Breast epithelium (tissue), 4 donors: ENCODE measurements around the gene RNU2-63P. TPM values are rescaled to one million over a fixed set of nuclear protein-coding genes. Genes with fewer than 3 reads are reported as not detected.
"Not testable (repeated sequence)": the region's sequence is repeated elsewhere in the genome, so short reads cannot be mapped to it uniquely, and the experiment has no call there.

Experiments used
- DNase-seq, 2 donors: peaks; one replicate each; pipeline ENCODE4 v3.0.0-alpha.2; 2019; ENCODE audit warnings: low spot score in 2 of 2
- H3K27ac ChIP-seq, 2 donors: fragments of 200-600 bp; sonication (generic) in 1 of 2; one replicate each; pipeline ENCODE4 v1.5.1; 2016 to 2019; ENCODE audit warnings: mild to moderate bottlenecking in 1 of 2
- H3K27me3 ChIP-seq, 2 donors: fragments of 200-600 bp; sonication (generic) in 1 of 2; one replicate each; pipeline versions ENCODE4 v1.5.1 to v1.6.0; 2017 to 2019; ENCODE audit warnings: control low read depth in 1 of 2, mild to moderate bottlenecking in 1 of 2
- H3K36me3 ChIP-seq: fragments of 200-600 bp; one replicate; pipeline ENCODE4 v1.5.1; 2019
- H3K4me1 ChIP-seq, 2 donors: fragments of 200-600 bp; sonication (generic); one replicate each; pipeline ENCODE4 v1.5.1; 2016 to 2019; ENCODE audit warnings: control low read depth in 1 of 2
- H3K4me3 ChIP-seq, 3 donors: fragments of 200-600 bp; sonication (generic); 1 replicate in 2 of 3; 2 replicates in 1 of 3; pipeline ENCODE4 v1.5.1; 2016 to 2019; ENCODE audit warnings: mild to moderate bottlenecking in 3 of 3, moderate library complexity in 2 of 3
- H3K9me3 ChIP-seq, 2 donors: fragments of 200-600 bp; sonication (generic) in 1 of 2; one replicate each; pipeline ENCODE4 v1.5.1; 2016 to 2019; ENCODE audit warnings: control low read depth in 1 of 2
- POLR2A ChIP-seq: fragments of 450-650 bp; IDR thresholded peaks from one replicate; pipeline ENCODE4 v1.6.1; 2016; ENCODE audit warnings: antibody characterized with exemption, mild to moderate bottlenecking, moderate library complexity
- POLR2AphosphoS5 ChIP-seq, 3 donors: sonication (generic); formaldehyde crosslinking; IDR thresholded peaks; one replicate each; pipeline ENCODE4 v1.6.1; 2017; ENCODE audit warnings: antibody characterized with exemption in 3 of 3
- intact Hi-C: fragments of 100-400 bp; cut with DNase I; formaldehyde crosslinking; loops from one replicate; pipeline ENCODE4 v1.15.1; 2023; ENCODE audit warnings: low total_unique reads
- total RNA-seq, 3 donors: library from RNA; depleted of rRNA; stranded (reverse); fragments of >200 nt; gene quantifications; one replicate each; pipeline ENCODE4 v1.1.0, GENCODE V29; 2016
- TF ChIP-seq, protein P1 (sequence below), 3 donors: fragments of 450-650 bp; IDR thresholded peaks; one replicate each; pipeline ENCODE4 v1.5.1; 2016 to 2017; ENCODE audit warnings: antibody characterized with exemption in 3 of 3, mild to moderate bottlenecking in 3 of 3, moderate library complexity in 3 of 3

RNU2-63P gene
- total RNA-seq, 3 donors from 2014 or later = not detected

DNA sequence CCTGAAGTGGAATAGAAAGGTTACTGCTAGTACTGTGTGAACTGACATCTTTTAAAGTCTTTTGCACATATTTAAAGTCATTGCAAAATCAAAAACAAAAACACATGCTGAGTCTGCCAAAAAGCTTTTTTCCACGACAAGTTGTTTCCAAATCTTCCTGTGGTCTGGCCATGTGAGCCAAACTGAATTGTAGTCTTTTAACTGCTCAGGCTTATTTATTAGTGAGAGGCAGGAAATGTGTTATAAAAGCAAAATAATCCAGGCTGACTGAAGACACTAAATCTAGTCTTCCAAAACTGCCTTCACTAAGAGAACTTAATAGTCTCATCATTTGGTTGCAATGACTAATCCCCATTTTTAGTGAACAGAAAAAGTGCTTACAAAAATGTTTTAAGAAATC is 36.9 kb upstream of the RNU2-63P start:
- Histone ChIP-seq H3K4me3 (peak overlapping the region in 1 of 3 donors; percentile 74), H3K27ac (peak overlapping the region; percentile 94 to 99), H3K27me3 (no peaks in the 10 kb centered on the region), H3K9me3 (no peaks in the 10 kb centered on the region), H3K36me3 (no peaks in the 10 kb centered on the region), H3K4me1 (peaks cover 0 to 4% of the 10 kb centered on the region in 2 donors)
- intact Hi-C loops = no loop called here
- no peak for DNase-seq
- TF ChIP-seq POLR2A = no peak
- TF ChIP-seq, protein P1, sequence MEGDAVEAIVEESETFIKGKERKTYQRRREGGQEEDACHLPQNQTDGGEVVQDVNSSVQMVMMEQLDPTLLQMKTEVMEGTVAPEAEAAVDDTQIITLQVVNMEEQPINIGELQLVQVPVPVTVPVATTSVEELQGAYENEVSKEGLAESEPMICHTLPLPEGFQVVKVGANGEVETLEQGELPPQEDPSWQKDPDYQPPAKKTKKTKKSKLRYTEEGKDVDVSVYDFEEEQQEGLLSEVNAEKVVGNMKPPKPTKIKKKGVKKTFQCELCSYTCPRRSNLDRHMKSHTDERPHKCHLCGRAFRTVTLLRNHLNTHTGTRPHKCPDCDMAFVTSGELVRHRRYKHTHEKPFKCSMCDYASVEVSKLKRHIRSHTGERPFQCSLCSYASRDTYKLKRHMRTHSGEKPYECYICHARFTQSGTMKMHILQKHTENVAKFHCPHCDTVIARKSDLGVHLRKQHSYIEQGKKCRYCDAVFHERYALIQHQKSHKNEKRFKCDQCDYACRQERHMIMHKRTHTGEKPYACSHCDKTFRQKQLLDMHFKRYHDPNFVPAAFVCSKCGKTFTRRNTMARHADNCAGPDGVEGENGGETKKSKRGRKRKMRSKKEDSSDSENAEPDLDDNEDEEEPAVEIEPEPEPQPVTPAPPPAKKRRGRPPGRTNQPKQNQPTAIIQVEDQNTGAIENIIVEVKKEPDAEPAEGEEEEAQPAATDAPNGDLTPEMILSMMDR (IDR thresholded peaks at IDR 0.05) = no peak
- peak in 2 of 3 donors; percentile 13 to 26 for TF ChIP-seq POLR2AphosphoS5 (IDR thresholded peaks at IDR 0.05)

DNA sequence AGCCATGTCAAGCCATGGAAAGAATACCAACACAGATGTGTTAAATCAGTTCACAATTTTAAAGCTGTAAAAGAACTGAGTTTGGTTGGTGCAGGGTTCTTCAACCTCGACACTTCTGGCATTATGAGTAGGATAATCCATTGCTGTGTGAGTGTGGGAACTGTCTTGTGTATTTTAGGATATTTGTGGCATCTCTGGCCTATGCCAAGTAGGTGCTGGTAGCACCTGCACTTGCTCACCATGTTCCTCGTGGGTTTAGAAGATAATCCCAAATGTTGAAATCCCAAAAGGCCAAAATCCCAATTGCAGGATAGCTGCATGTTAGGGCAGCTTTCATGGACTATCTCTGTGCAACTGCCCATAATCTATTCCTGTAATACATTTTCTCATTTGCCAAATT is 35.4 kb upstream of the RNU2-63P start:
- Histone ChIP-seq H3K27ac (peak overlapping the region in 1 of 2 donors; percentile 22), H3K27me3 (no peaks in the 10 kb centered on the region), H3K4me1 (peaks cover 0 to 4% of the 10 kb centered on the region in 2 donors), H3K36me3 (no peaks in the 10 kb centered on the region), H3K4me3 (no peak overlapping the region), H3K9me3 (no peaks in the 10 kb centered on the region)
- TF ChIP-seq, protein P1 (IDR thresholded peaks at IDR 0.05) = no peak
- no peak for TF ChIP-seq POLR2A
- no peak for TF ChIP-seq POLR2AphosphoS5 (IDR thresholded peaks at IDR 0.05)
- intact Hi-C loops = no loop called here
- DNase-seq = no peak

DNA sequence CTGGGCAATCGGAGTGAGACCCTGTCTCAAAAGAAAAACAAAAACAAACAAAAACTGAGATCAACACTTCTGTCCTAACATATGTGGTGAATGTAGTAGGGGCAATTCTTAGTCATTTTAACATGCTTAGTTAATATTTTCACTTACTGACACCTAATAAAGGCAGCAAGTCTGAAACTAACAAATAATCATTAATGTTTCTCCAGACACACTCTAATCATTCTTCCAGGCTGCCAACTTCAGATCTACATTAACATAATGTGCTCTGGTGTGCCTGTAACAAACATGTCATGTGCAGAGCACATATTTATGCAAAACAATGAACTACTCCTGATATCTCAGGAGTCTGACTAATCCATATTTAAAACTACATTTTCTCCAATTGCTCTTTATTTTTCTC is 33.3 kb upstream of the RNU2-63P start:
- Histone ChIP-seq H3K36me3 (no peaks in the 10 kb centered on the region), H3K4me1 (peaks cover 0 to 4% of the 10 kb centered on the region in 2 donors), H3K4me3 (no peak overlapping the region), H3K9me3 (no peaks in the 10 kb centered on the region), H3K27ac (no peak overlapping the region), H3K27me3 (no peaks in the 10 kb centered on the region)
- no peak for DNase-seq
- TF ChIP-seq POLR2AphosphoS5 (IDR thresholded peaks at IDR 0.05) = no peak
- no peak for TF ChIP-seq POLR2A
- TF ChIP-seq, protein P1 (IDR thresholded peaks at IDR 0.05) = no peak
- intact Hi-C loops = no loop called here

DNA sequence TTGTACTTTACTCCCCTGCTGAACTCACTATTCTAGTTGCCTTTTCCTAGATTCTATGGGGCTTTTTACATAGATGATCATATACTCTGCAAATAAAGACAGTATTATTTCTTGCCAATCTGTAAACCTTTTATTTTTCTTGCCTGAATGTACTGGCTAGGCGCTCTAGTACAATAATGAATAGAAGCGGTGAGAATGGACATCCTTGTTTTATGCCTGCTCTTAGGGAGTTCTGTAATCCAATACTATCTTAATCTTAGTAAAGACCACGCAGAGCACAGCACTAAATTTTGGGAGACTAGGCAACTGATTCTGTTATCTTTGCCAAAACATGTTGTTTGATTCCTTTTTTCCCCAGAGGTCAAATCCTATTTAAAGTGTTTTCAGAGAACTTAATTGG is 32.2 kb upstream of the RNU2-63P start:
- Histone ChIP-seq H3K9me3 (no peaks in the 10 kb centered on the region), H3K27me3 (no peaks in the 10 kb centered on the region), H3K27ac (no peak overlapping the region), H3K36me3 (no peaks in the 10 kb centered on the region), H3K4me3 (no peak overlapping the region), H3K4me1 (no peaks in the 10 kb centered on the region)
- no peak for DNase-seq
- TF ChIP-seq, protein P1 (IDR thresholded peaks at IDR 0.05) = no peak
- TF ChIP-seq POLR2A (no peak), POLR2AphosphoS5 (IDR thresholded peaks at IDR 0.05) (no peak)
- intact Hi-C loops = no loop called here

DNA sequence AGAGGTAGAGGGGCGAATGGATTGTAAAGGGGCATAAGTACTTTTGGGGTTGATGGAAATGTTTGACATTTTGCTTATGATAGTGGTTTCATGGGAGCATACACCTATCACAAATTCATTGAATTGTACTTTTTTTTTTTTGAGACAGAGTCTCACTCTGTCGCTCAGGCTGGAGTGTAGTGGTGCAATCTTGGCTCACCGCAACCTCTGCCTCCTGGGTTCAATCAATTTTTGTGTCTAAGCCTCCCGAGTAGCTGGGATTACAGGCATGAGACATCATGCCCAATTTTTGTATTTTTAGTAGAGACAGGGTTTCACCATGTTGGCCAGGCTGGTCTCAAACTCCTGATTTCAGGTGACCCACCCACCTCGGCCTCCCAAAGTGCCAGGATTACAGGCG is 29.2 kb upstream of the RNU2-63P start:
- DNase-seq, H3K4me3 ChIP-seq, intact Hi-C loops, H3K27ac ChIP-seq, H3K9me3 ChIP-seq, H3K27me3 ChIP-seq, H3K4me1 ChIP-seq, H3K36me3 ChIP-seq: not testable (repeated sequence)

DNA sequence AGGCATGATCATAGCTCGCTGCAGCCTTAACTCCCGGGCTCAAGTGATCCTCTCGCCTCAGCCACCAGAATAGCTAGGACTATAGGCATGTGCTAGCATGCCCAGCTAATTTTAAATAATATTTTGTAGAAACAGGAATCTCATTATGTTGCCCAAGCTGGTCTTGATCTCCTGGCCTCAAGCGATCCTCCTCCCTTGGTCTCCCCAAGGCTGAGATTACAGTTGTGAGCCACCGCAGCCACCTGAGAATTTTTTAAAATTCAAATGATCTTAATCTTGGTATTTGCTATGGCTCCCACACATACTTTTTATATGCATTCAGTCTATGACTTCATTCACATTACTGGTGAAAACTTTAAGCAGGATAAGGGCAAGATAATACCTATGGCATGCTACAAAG is 26.1 kb upstream of the RNU2-63P start:
- Histone ChIP-seq H3K4me1 (no peaks in the 10 kb centered on the region), H3K4me3 (no peak overlapping the region), H3K27me3 (no peaks in the 10 kb centered on the region), H3K9me3 (no peaks in the 10 kb centered on the region), H3K27ac (no peak overlapping the region), H3K36me3 (no peaks in the 10 kb centered on the region)
- intact Hi-C loops = no loop called here
- TF ChIP-seq POLR2A (no peak), POLR2AphosphoS5 (IDR thresholded peaks at IDR 0.05) (no peak)
- TF ChIP-seq, protein P1 (IDR thresholded peaks at IDR 0.05) = no peak
- no peak for DNase-seq
